CD14-positive monocyte (primary cell): ENCODE results near the gene CD36. TPM values are rescaled to one million over a fixed set of nuclear protein-coding genes. Genes with fewer than 3 reads are reported as not detected.

Experiments
- DNase-seq, 3 donors: peaks; one replicate each; pipeline ENCODE4 v3.0.0-alpha.2; 2011 to 2022
- H2AFZ ChIP-seq: 2 replicates; pipeline ENCODE4 v1.6.0; 2012; ENCODE audit warnings: mild to moderate bottlenecking, low read depth, low read length, inconsistent platforms; ENCODE audit not compliant: insufficient read depth, poor library complexity, severe bottlenecking
- H3K27ac ChIP-seq, 2 donors: 1 replicate in 1 of 2; 2 replicates in 1 of 2; pipeline ENCODE4 v1.5.1; 2012 to 2013; ENCODE audit warnings: low read length in 2 of 2, control low read depth in 1 of 2, inconsistent platforms in 1 of 2, low read depth in 1 of 2, mild to moderate bottlenecking in 1 of 2
- H3K27me3 ChIP-seq, 2 donors: one replicate each; pipeline versions ENCODE4 v1.6.0 to v1.6.1; 2011 to 2013; ENCODE audit warnings: low read length in 2 of 2; ENCODE audit not compliant: control insufficient read depth in 2 of 2, insufficient read depth in 2 of 2
- H3K36me3 ChIP-seq, 2 donors: replicated peaks in 1 of 2; 1 replicate in 1 of 2; 2 replicates in 1 of 2; pipeline versions ENCODE4 v1.5.1 to v1.6.1; 2012 to 2013; ENCODE audit warnings: low read length in 2 of 2, control low read depth in 1 of 2, inconsistent platforms in 1 of 2, mild to moderate bottlenecking in 1 of 2; ENCODE audit not compliant: insufficient read depth in 2 of 2, control insufficient read depth in 1 of 2
- H3K4me1 ChIP-seq, 2 donors: 1 replicate in 1 of 2; 2 replicates in 1 of 2; pipeline versions ENCODE4 v1.5.1 to v1.6.1; 2012 to 2013; ENCODE audit warnings: low read length in 2 of 2, control low read depth in 1 of 2, inconsistent platforms in 1 of 2, mild to moderate bottlenecking in 1 of 2, moderate library complexity in 1 of 2; ENCODE audit not compliant: insufficient read depth in 2 of 2, control insufficient read depth in 1 of 2
- H3K4me2 ChIP-seq: replicated peaks from 2 replicates; pipeline ENCODE3; 2012; ENCODE audit warnings: low read length, moderate library complexity, mild to moderate bottlenecking; ENCODE audit not compliant: poor library complexity, severe bottlenecking; ENCODE audit errors: extremely low read depth
- H3K4me3 ChIP-seq, 3 experiments: fragments of 200-600 bp in 1 of 3; sonication (generic) in 1 of 3; replicated peaks in 1 of 3; 1 replicate in 2 of 3; 2 replicates in 1 of 3; pipeline ENCODE4 v1.5.1; 2011 to 2013; ENCODE audit warnings: low read length in 3 of 3, mild to moderate bottlenecking in 3 of 3, control low read depth in 2 of 3, low read depth in 2 of 3, inconsistent platforms in 1 of 3, moderate library complexity in 1 of 3
- H3K79me2 ChIP-seq: 2 replicates; pipeline ENCODE4 v1.6.0; 2012; ENCODE audit warnings: mild to moderate bottlenecking, control low read depth, inconsistent platforms, low read length, moderate library complexity; ENCODE audit not compliant: insufficient read depth
- H3K9ac ChIP-seq: 2 replicates; pipeline ENCODE4 v1.6.0; 2017; ENCODE audit warnings: low read length, mild to moderate bottlenecking; ENCODE audit not compliant: insufficient read depth, poor library complexity, severe bottlenecking
- H3K9me3 ChIP-seq, 2 donors: replicated peaks in 1 of 2; 1 replicate in 1 of 2; 2 replicates in 1 of 2; pipeline versions ENCODE4 v1.5.1 to v1.6.1; 2012 to 2013; ENCODE audit warnings: low read length in 2 of 2, control low read depth in 1 of 2; ENCODE audit not compliant: control insufficient read depth in 1 of 2, insufficient read depth in 1 of 2
- H4K20me1 ChIP-seq: 2 replicates; pipeline ENCODE4 v1.6.0; 2012; ENCODE audit warnings: mild to moderate bottlenecking, low read length, control low read depth, moderate library complexity; ENCODE audit not compliant: insufficient read depth
- H3K27ac Mint-ChIP-seq, 7 donors: one replicate each; pipeline ENCODE4 v1.8.0; 2020; ENCODE audit warnings: mild to moderate bottlenecking in 7 of 7, mixed read lengths in 7 of 7, moderate library complexity in 6 of 7, inconsistent platforms in 2 of 7
- H3K27me3 Mint-ChIP-seq, 3 donors: one replicate each; pipeline ENCODE4 v1.8.0; 2021 to 2022; ENCODE audit warnings: low read depth in 3 of 3, mild to moderate bottlenecking in 3 of 3, mixed read lengths in 3 of 3, moderate library complexity in 3 of 3, inconsistent platforms in 1 of 3
- H3K36me3 Mint-ChIP-seq, 2 donors: one replicate each; pipeline ENCODE4 v1.8.0; 2020; ENCODE audit warnings: mixed read lengths in 2 of 2, inconsistent platforms in 1 of 2, mild to moderate bottlenecking in 1 of 2
- H3K4me1 Mint-ChIP-seq: one replicate; pipeline ENCODE4 v1.8.0; 2020; ENCODE audit warnings: mild to moderate bottlenecking, mixed read lengths
- H3K4me3 Mint-ChIP-seq, 2 donors: one replicate each; pipeline ENCODE4 v1.8.0; 2020; ENCODE audit warnings: mild to moderate bottlenecking in 2 of 2, mixed read lengths in 2 of 2, moderate library complexity in 1 of 2
- H3K9me3 Mint-ChIP-seq, 7 donors: one replicate each; pipeline ENCODE4 v1.8.0; 2020 to 2022; ENCODE audit warnings: mixed read lengths in 7 of 7, mild to moderate bottlenecking in 6 of 7, moderate library complexity in 6 of 7, inconsistent platforms in 2 of 7
- WGBS: methylation state at CpG from one replicate; pipeline ENCODE4 v1.1.5; 2013; ENCODE audit warnings: missing lambda C conversion rate; ENCODE audit not compliant: insufficient coverage; 5-methylcytosine and 5-hydroxymethylcytosine counted together
- intact Hi-C, 2 donors: fragments of 100-400 bp; cut with micrococcal nuclease; formaldehyde crosslinking; loops; one replicate each; pipeline versions ENCODE4 v1.15.0 to v1.15.1; 2023
- polyA plus RNA-seq, 3 donors: library from polyadenylated mRNA; depleted of rRNA in 1 of 3; unstranded in 2 of 3; stranded (reverse) in 1 of 3; fragments of 300-500 nt in 2 of 3; fragments of >200 nt in 1 of 3; fragmentation: Illumina TruSeq in 2 of 3; gene quantifications; 1 replicate in 2 of 3; 2 replicates in 1 of 3; pipeline ENCODE4 v1.2.3, GENCODE V29; 2012 to 2021
- TF ChIP-seq, protein P1 (sequence below): fragments of 200-600 bp; IDR thresholded peaks from one replicate; pipeline ENCODE4 v1.8.0; 2022; ENCODE audit warnings: antibody characterized with exemption, mild to moderate bottlenecking

CD36 gene
- polyA plus RNA-seq, 3 donors: 735 to 1,210 (median 1,135) TPM

DNA sequence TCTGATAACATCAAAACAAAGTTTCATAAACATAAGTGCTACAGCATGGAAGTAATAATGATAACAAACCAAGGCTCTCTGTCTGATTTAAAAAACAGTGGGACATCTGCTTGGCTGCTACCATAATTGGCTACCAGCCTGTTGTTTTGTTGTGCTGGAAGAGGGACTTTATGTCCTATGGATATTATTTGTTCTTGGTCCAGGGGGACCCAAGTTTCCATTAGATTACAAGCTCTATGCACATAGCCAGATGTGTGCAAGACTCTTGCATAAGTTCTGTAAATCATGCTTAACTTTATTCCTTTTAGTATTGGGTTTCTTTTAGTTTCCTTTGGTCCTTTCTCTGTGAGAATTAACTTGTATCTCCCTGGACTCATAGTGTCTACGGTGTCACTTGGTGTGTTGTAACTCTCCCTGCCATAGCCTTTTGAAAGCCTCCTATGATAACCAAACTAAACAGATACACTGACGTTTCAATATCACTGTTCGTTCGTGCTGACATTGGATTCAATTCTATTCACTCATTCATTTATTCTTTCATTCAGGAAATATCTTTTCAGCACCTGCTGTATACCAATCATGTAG, 41.4 kb upstream of the CD36 start:
- Mint-ChIP-seq H3K9me3 (peaks cover 0 to 5% (median 0%) of the 10 kb centered on the region in 7 donors), H3K27ac (no peak overlapping the region)
- WGBS: 100% methylated on average over 1 of the region's 4 CpGs

DNA sequence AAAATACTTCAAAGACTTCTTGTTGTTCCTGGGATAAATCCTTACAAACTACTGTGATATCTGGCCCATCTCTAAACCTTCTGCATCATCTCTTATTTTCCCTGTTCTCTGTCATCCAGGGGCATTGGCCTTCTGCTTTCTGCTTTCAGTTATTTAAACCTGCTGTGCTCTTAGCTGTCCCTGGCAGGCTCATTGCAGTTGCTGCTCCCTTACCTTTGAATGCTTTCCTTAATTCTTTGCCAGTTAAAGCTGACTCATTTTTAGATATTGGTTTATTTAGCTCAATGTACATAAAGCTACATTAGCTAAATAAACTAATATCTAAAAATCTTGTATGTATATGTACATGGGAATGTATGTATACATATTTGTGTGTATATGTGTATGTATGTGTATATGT, 40.6 kb upstream of the CD36 start:
- Histone ChIP-seq H4K20me1 (no peaks in the 10 kb centered on the region), H3K9me3 (no peaks in the 10 kb centered on the region), H3K4me2 (no peak overlapping the region), H3K4me3 (no peak overlapping the region), H3K9ac (no peak overlapping the region), H3K36me3 (no peaks in the 10 kb centered on the region), H3K27me3 (no peaks in the 10 kb centered on the region), H3K27ac (no peak overlapping the region), H2AFZ (no peak overlapping the region), H3K4me1 (no peaks in the 10 kb centered on the region), H3K79me2 (no peaks in the 10 kb centered on the region)
- Mint-ChIP-seq H3K27me3 (peaks cover 1 to 3% (median 2%) of the 10 kb centered on the region in 3 donors), H3K36me3 (peaks cover 0 to 4% of the 10 kb centered on the region in 2 donors), H3K4me3 (no peak overlapping the region), H3K27ac (no peak overlapping the region), H3K9me3 (peaks cover 0 to 5% (median 0%) of the 10 kb centered on the region in 7 donors), H3K4me1 (peaks cover 1% of the 10 kb centered on the region)
- TF ChIP-seq, protein P1, sequence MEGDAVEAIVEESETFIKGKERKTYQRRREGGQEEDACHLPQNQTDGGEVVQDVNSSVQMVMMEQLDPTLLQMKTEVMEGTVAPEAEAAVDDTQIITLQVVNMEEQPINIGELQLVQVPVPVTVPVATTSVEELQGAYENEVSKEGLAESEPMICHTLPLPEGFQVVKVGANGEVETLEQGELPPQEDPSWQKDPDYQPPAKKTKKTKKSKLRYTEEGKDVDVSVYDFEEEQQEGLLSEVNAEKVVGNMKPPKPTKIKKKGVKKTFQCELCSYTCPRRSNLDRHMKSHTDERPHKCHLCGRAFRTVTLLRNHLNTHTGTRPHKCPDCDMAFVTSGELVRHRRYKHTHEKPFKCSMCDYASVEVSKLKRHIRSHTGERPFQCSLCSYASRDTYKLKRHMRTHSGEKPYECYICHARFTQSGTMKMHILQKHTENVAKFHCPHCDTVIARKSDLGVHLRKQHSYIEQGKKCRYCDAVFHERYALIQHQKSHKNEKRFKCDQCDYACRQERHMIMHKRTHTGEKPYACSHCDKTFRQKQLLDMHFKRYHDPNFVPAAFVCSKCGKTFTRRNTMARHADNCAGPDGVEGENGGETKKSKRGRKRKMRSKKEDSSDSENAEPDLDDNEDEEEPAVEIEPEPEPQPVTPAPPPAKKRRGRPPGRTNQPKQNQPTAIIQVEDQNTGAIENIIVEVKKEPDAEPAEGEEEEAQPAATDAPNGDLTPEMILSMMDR: no peak
- intact Hi-C loops: no loop called here
- DNase-seq: no peak

More for the DNA sequence above, 41.4 kb upstream of the CD36 start:
- no peak overlapping the region for H2AFZ ChIP-seq
- H3K27ac ChIP-seq: no peak overlapping the region
- H4K20me1 ChIP-seq: no peaks in the 10 kb centered on the region
- H3K27me3 Mint-ChIP-seq: peaks cover 1 to 3% (median 2%) of the 10 kb centered on the region in 3 donors
- no peaks in the 10 kb centered on the region for H3K36me3 ChIP-seq
- no peaks in the 10 kb centered on the region for H3K27me3 ChIP-seq
- H3K9ac ChIP-seq: no peak overlapping the region
- no peak overlapping the region for H3K4me2 ChIP-seq
- intact Hi-C loops: no loop called here
- H3K4me3 ChIP-seq: no peak overlapping the region
- peaks cover 1% of the 10 kb centered on the region for H3K4me1 Mint-ChIP-seq
- no peaks in the 10 kb centered on the region for H3K9me3 ChIP-seq
- no peak overlapping the region for H3K4me3 Mint-ChIP-seq
- H3K36me3 Mint-ChIP-seq: peaks cover 0 to 4% of the 10 kb centered on the region in 2 donors
- no peak for DNase-seq
- H3K4me1 ChIP-seq: no peaks in the 10 kb centered on the region
- TF ChIP-seq, protein P1: no peak
- H3K79me2 ChIP-seq: no peaks in the 10 kb centered on the region
